ENCODE data around the gene GEN1. TPM values are rescaled to one million over a fixed set of nuclear protein-coding genes. Genes with fewer than 3 reads are reported as not detected.
"Not testable (repeated sequence)": the region's sequence is repeated elsewhere in the genome, so short reads cannot be mapped to it uniquely, and the experiment has no call there.

Gene GEN1
- total RNA-seq, 1 donor from 2014 or later, result 11.2 TPM

GRCh38 chr2:17799301-17800120 is 45.6 kb downstream of the GEN1 start:
- no peak for DNase-seq (ENCODE audit: low spot score)

- no peak for DNase-seq (ENCODE audit: low spot score)
These were observed 46.3 kb downstream of the GEN1 start for GRCh38 chr2:17800219-17800618.

- no peak for DNase-seq (ENCODE audit: low spot score)
These were observed 46.9 kb downstream of the GEN1 start for GRCh38 chr2:17800693-17801458.

GRCh38 chr2:17803497-17803896 is 49.6 kb downstream of the GEN1 start:
- DNase-seq (ENCODE audit: low spot score), result no peak

- no peak for DNase-seq (ENCODE audit: low spot score)
These were observed 50.4 kb downstream of the GEN1 start for GRCh38 chr2:17804358-17804757.

GRCh38 chr2:17805166-17805565 is 51.2 kb downstream of the GEN1 start:
- no peak for DNase-seq (ENCODE audit: low spot score)

- no peak for DNase-seq (ENCODE audit: low spot score)
These were observed 51.9 kb downstream of the GEN1 start for GRCh38 chr2:17805717-17806363.

GRCh38 chr2:17813010-17813741 is 59.2 kb downstream of the GEN1 start:
- DNase-seq (ENCODE audit: low spot score), result no peak

GRCh38 chr2:17813742-17814473 is 60.0 kb downstream of the GEN1 start:
- DNase-seq (ENCODE audit: low spot score), result no peak

- no peak for DNase-seq (ENCODE audit: low spot score)
These were observed 60.7 kb downstream of the GEN1 start for GRCh38 chr2:17814601-17815000.

GRCh38 chr2:17815468-17816184 is 61.7 kb downstream of the GEN1 start:
- DNase-seq (ENCODE audit: low spot score), result no peak

GRCh38 chr2:17816396-17817245 is 62.7 kb downstream of the GEN1 start, which contains the start of gene MSGN1:
Gene MSGN1, plus strand, starts transcription at chr2:17816460. Its CDS starts 59 bp downstream, at chr2:17816519.
- DNase-seq (ENCODE audit: low spot score), result no peak

GRCh38 chr2:17818235-17818815 is 64.4 kb downstream of the GEN1 start:
- DNase-seq (ENCODE audit: low spot score), result no peak

- DNase-seq (ENCODE audit: low spot score), result no peak
These were observed 67.1 kb downstream of the GEN1 start for GRCh38 chr2:17821080-17821479.

GRCh38 chr2:17821535-17822444 is 67.9 kb downstream of the GEN1 start:
- no peak for DNase-seq (ENCODE audit: low spot score)

GRCh38 chr2:17822445-17823117 is 68.6 kb downstream of the GEN1 start:
- no peak for DNase-seq (ENCODE audit: low spot score)

- DNase-seq (ENCODE audit: low spot score), result not testable (repeated sequence)
These were observed 69.7 kb downstream of the GEN1 start for GRCh38 chr2:17823646-17824045.

Data from ureter (tissue), 1 donor.